HG03135 (cell line): Measurements from ENCODE around the gene DIABLO.
"Not testable (repeated sequence)": the region's sequence is repeated elsewhere in the genome, so short reads cannot be mapped to it uniquely, and the experiment has no call there.

Experiments used
- ATAC-seq: cut with Tn5 transposase; IDR thresholded peaks from one replicate; pipeline ENCODE4 v1.9.1; 2021; ENCODE audit warnings: mild to moderate bottlenecking, moderate library complexity; ENCODE audit not compliant: unreplicated experiment

DIABLO gene

GRCh38 chr12:122225683-122226365 is at the start of gene DIABLO:
DIABLO (minus strand) TSS chr12:122226052; CDS start chr12:122226014, 38 bp downstream.
- ATAC-seq, result peak; percentile 95

GRCh38 chr12:122275459-122275858 is 49.6 kb upstream of the DIABLO start:
- ATAC-seq, result no peak

GRCh38 chr12:122266230-122266901 is 40.5 kb upstream of the DIABLO start, which contains the start of gene VPS33A:
VPS33A (minus strand) TSS chr12:122266494; CDS start chr12:122266408, 86 bp downstream.
- peak; percentile 86 for ATAC-seq

GRCh38 chr12:122265886-122266229 is 40.0 kb upstream of the DIABLO start:
- ATAC-seq, result peak; percentile 36

GRCh38 chr12:122265476-122265875 is 39.6 kb upstream of the DIABLO start:
- peak; percentile 6 for ATAC-seq

- ATAC-seq, result not testable (repeated sequence)
Measured at GRCh38 chr12:122260735-122261134, 34.9 kb upstream of the DIABLO start.

GRCh38 chr12:122258939-122259338 is 33.1 kb upstream of the DIABLO start:
- ATAC-seq, result not testable (repeated sequence)

- ATAC-seq, result not testable (repeated sequence)
Measured at GRCh38 chr12:122258462-122258861, 32.6 kb upstream of the DIABLO start.

GRCh38 chr12:122250536-122250935 is 24.7 kb upstream of the DIABLO start:
- no peak for ATAC-seq

GRCh38 chr12:122250047-122250446 is 24.2 kb upstream of the DIABLO start:
- no peak for ATAC-seq

- ATAC-seq, result no peak
Measured at GRCh38 chr12:122245553-122245952, 19.7 kb upstream of the DIABLO start.

GRCh38 chr12:122244565-122245371 is 18.9 kb upstream of the DIABLO start:
- no peak for ATAC-seq

GRCh38 chr12:122243965-122244364 is 18.1 kb upstream of the DIABLO start:
- ATAC-seq, result no peak

GRCh38 chr12:122238861-122239260 is 13.0 kb upstream of the DIABLO start:
- no peak for ATAC-seq

- no peak for ATAC-seq
Measured at GRCh38 chr12:122235741-122236140, 9.9 kb upstream of the DIABLO start.

GRCh38 chr12:122232691-122233090 is 6.8 kb upstream of the DIABLO start:
- ATAC-seq, result no peak

- no peak for ATAC-seq
Measured at GRCh38 chr12:122230798-122231197, 4.9 kb upstream of the DIABLO start.

- no peak for ATAC-seq
Measured at GRCh38 chr12:122228092-122228491, 2.2 kb upstream of the DIABLO start.

GRCh38 chr12:122227341-122227740 is 1.5 kb upstream of the DIABLO start:
- ATAC-seq, result no peak

GRCh38 chr12:122226366-122227125 is 694 bp upstream of the DIABLO start:
- no peak for ATAC-seq

GRCh38 chr12:122216445-122216844 is 9.4 kb downstream of the DIABLO start:
- ATAC-seq, result no peak
